H1 (cell line): ENCODE data around the gene KIF4A. TPM values are rescaled to one million over a fixed set of nuclear protein-coding genes. Genes with fewer than 3 reads are reported as not detected.
"Not testable (repeated sequence)": the region's sequence is repeated elsewhere in the genome, so short reads cannot be mapped to it uniquely, and the experiment has no call there.

Experiments used
- CTCF ChIA-PET: fragments of 300-600 bp; sonication (Branson Sonifier 250); formaldehyde crosslinking; loops from one replicate; lab custom pipeline; 2021; ENCODE audit not compliant: partially characterized antibody; lab: Charles Lee
- POLR2A ChIA-PET: fragments of 300-600 bp; sonication (Branson Sonifier 250); formaldehyde crosslinking; loops from one replicate; lab custom pipeline; 2021; ENCODE audit warnings: inconsistent platforms; ENCODE audit not compliant: partially characterized antibody; lab: Charles Lee
- DNase-seq, 2 experiments: peaks; one replicate each; pipeline versions ENCODE4 v3.0.0 to v3.0.0-alpha.2; 2010 to 2022; ENCODE audit warnings: low spot score in 2 of 2, low read depth in 1 of 2, mixed read lengths in 1 of 2
- FAIRE-seq: peaks from 2 replicates; lab custom pipeline; 2011; peaks lifted over from hg19 to GRCh38; lab: Jason Lieb, UNC
- H2AFZ ChIP-seq: 2 replicates; pipeline ENCODE4 v1.8.1; 2012; ENCODE audit warnings: low read length, inconsistent platforms
- H2AK5ac ChIP-seq: 2 replicates; pipeline ENCODE4 v1.6.1; 2013; ENCODE audit warnings: low read depth, low read length
- H2BK120ac ChIP-seq: replicated peaks from 2 replicates; pipeline ENCODE3; 2013; ENCODE audit warnings: low read depth, low read length, inconsistent platforms
- H2BK12ac ChIP-seq: 2 replicates; pipeline ENCODE4 v1.6.1; 2013; ENCODE audit warnings: low read depth, low read length
- H2BK15ac ChIP-seq: 2 replicates; pipeline ENCODE4 v1.6.1; 2013; ENCODE audit warnings: low read length
- H2BK20ac ChIP-seq: 2 replicates; pipeline ENCODE4 v1.6.1; 2013; ENCODE audit warnings: low read length
- H2BK5ac ChIP-seq: 2 replicates; pipeline ENCODE4 v1.6.1; 2013; ENCODE audit warnings: low read depth, low read length
- H3K14ac ChIP-seq: 2 replicates; pipeline ENCODE4 v1.6.1; 2013; ENCODE audit warnings: inconsistent platforms; ENCODE audit not compliant: insufficient read length
- H3K18ac ChIP-seq: 2 replicates; pipeline ENCODE4 v1.6.1; 2013; ENCODE audit warnings: low read length; ENCODE audit errors: extremely low read depth
- H3K23ac ChIP-seq: 2 replicates; pipeline ENCODE4 v1.6.1; 2013; ENCODE audit warnings: inconsistent platforms; ENCODE audit not compliant: insufficient read length
- H3K23me2 ChIP-seq: 2 replicates; pipeline ENCODE4 v1.6.1; 2013; ENCODE audit warnings: low read depth, low read length
- H3K27ac ChIP-seq: 2 replicates; pipeline ENCODE4 v1.6.1; 2011; ENCODE audit warnings: low read depth, low read length, inconsistent platforms
- H3K27me3 ChIP-seq, 4 experiments: replicated peaks in 1 of 4; 1 replicate in 1 of 4; 2 replicates in 3 of 4; pipeline versions ENCODE4 v1.6.1 to v1.8.1; 2011 to 2013; ENCODE audit warnings: low read length in 3 of 4, mild to moderate bottlenecking in 3 of 4, inconsistent platforms in 2 of 4, mixed read lengths in 2 of 4, moderate library complexity in 1 of 4; ENCODE audit not compliant: control insufficient read depth in 3 of 4, insufficient read depth in 3 of 4; ENCODE audit errors: extremely low read depth in 1 of 4
- H3K36me3 ChIP-seq, 4 experiments: 2 replicates each; pipeline versions ENCODE4 v1.6.1 to v1.8.1; 2011 to 2013; ENCODE audit warnings: mild to moderate bottlenecking in 4 of 4, low read length in 3 of 4, moderate library complexity in 2 of 4, control low read depth in 1 of 4, inconsistent platforms in 1 of 4; ENCODE audit not compliant: insufficient read depth in 4 of 4, control insufficient read depth in 2 of 4
- H3K4ac ChIP-seq: replicated peaks from 2 replicates; pipeline ENCODE3; 2013; ENCODE audit warnings: low read length, low read depth, mixed read lengths, inconsistent platforms; ENCODE audit not compliant: insufficient read length
- H3K4me1 ChIP-seq, 4 experiments: replicated peaks in 1 of 4; 1 replicate in 1 of 4; 2 replicates in 3 of 4; pipeline versions ENCODE4 v1.6.1 to v1.8.1; 2011 to 2013; ENCODE audit warnings: low read length in 3 of 4, inconsistent platforms in 2 of 4, mixed read lengths in 1 of 4; ENCODE audit not compliant: insufficient read depth in 4 of 4, control insufficient read depth in 3 of 4
- H3K4me2 ChIP-seq, 2 experiments: 2 replicates each; pipeline versions ENCODE4 v1.6.1 to v1.8.1; 2011 to 2013; ENCODE audit warnings: low read depth in 2 of 2, low read length in 2 of 2, control low read depth in 1 of 2, inconsistent platforms in 1 of 2, mild to moderate bottlenecking in 1 of 2; ENCODE audit not compliant: insufficient read depth in 1 of 2
- H3K4me3 ChIP-seq, 4 experiments: fragments of 200-600, 300-600 bp in 1 of 4; sonication (generic), shearing (Covaris generic), sonication (Bioruptor Twin) in 1 of 4; 2 replicates each; pipeline versions ENCODE4 v1.5.1 to v1.8.1; 2011 to 2016; ENCODE audit warnings: low read length in 4 of 4, low read depth in 3 of 4, control low read depth in 2 of 4, inconsistent platforms in 2 of 4, mild to moderate bottlenecking in 2 of 4, mixed read lengths in 1 of 4, moderate library complexity in 1 of 4; ENCODE audit not compliant: insufficient read depth in 2 of 4; ENCODE audit errors: extremely low read depth in 1 of 4
- H3K56ac ChIP-seq: replicated peaks from 2 replicates; pipeline ENCODE3; 2013; ENCODE audit warnings: low read depth, mild to moderate bottlenecking, mixed read lengths, low read length, inconsistent platforms; ENCODE audit not compliant: insufficient read length
- H3K79me1 ChIP-seq: 2 replicates; pipeline ENCODE4 v1.6.1; 2013; ENCODE audit warnings: low read depth, low read length, control low read depth
- H3K79me2 ChIP-seq, 2 experiments: 2 replicates each; pipeline versions ENCODE4 v1.6.1 to v1.8.1; 2012 to 2013; ENCODE audit warnings: low read length in 2 of 2, mild to moderate bottlenecking in 2 of 2, inconsistent platforms in 1 of 2; ENCODE audit not compliant: insufficient read depth in 2 of 2, control insufficient read depth in 1 of 2
- H3K9ac ChIP-seq, 4 experiments: replicated peaks in 1 of 4; 1 replicate in 1 of 4; 2 replicates in 3 of 4; pipeline versions ENCODE4 v1.6.1 to v1.8.1; 2011 to 2013; ENCODE audit warnings: low read depth in 3 of 4, low read length in 3 of 4, control low read depth in 2 of 4, mild to moderate bottlenecking in 2 of 4, moderate library complexity in 2 of 4, inconsistent platforms in 1 of 4; ENCODE audit errors: extremely low read depth in 1 of 4
- H3K9me3 ChIP-seq, 2 experiments: 2 replicates each; pipeline versions ENCODE4 v1.6.1 to v1.8.1; 2012 to 2013; ENCODE audit warnings: mild to moderate bottlenecking in 2 of 2, moderate library complexity in 2 of 2, control low read depth in 1 of 2, inconsistent platforms in 1 of 2, low read depth in 1 of 2, low read length in 1 of 2, mixed read lengths in 1 of 2; ENCODE audit not compliant: insufficient read depth in 2 of 2
- H4K20me1 ChIP-seq, 2 experiments: replicated peaks in 1 of 2; 2 replicates each; pipeline versions ENCODE3 to v1.8.1; 2011 to 2013; ENCODE audit warnings: inconsistent platforms in 2 of 2, low read length in 2 of 2, mild to moderate bottlenecking in 1 of 2; ENCODE audit not compliant: insufficient read depth in 2 of 2, control insufficient read depth in 1 of 2
- H4K5ac ChIP-seq: 2 replicates; pipeline ENCODE4 v1.6.1; 2013; ENCODE audit warnings: low read length, low read depth, mixed read lengths, inconsistent platforms; ENCODE audit not compliant: insufficient read length
- H4K8ac ChIP-seq: 2 replicates; pipeline ENCODE4 v1.8.0; 2013; ENCODE audit warnings: mild to moderate bottlenecking, moderate library complexity, low read length, inconsistent platforms; ENCODE audit not compliant: insufficient read depth; ENCODE audit errors: extremely low read depth
- H4K91ac ChIP-seq: replicated peaks from 2 replicates; pipeline ENCODE3; 2013; ENCODE audit warnings: low read length, mixed read lengths, inconsistent platforms; ENCODE audit not compliant: insufficient read length
- WGBS, 2 experiments: shearing (Covaris generic) in 1 of 2; methylation state at CpG; one replicate each; pipeline versions ENCODE4 v1.1.6 to v1.1.7; 2013 to 2015; ENCODE audit warnings: low lambda C conversion rate in 2 of 2, mixed read lengths in 2 of 2, inconsistent platforms in 1 of 2, low coverage in 1 of 2, missing lambda C conversion rate in 1 of 2; ENCODE audit not compliant: insufficient replicate concordance in 2 of 2, insufficient coverage in 1 of 2, insufficient read length in 1 of 2; ENCODE audit errors: extremely low coverage in 1 of 2, missing lambda C conversion rate in 1 of 2; 5-methylcytosine and 5-hydroxymethylcytosine counted together
- polyA plus RNA-seq, 7 experiments: library from polyadenylated mRNA; depleted of rRNA in 3 of 7; stranded (reverse) in 5 of 7; unstranded in 2 of 7; fragments of >200 nt in 5 of 7; fragments of 200-250 nt in 2 of 7; gene quantifications; 1 replicate in 5 of 7; 2 replicates in 1 of 7; 4 replicates in 1 of 7; pipeline versions ENCODE4 v1.2.1 to v1.2.3, GENCODE V29; 2011 to 2013; ENCODE audit warnings: missing spikeins in 2 of 7, mixed read lengths in 2 of 7
- total RNA-seq: library from RNA; stranded (reverse); fragmentation: NEBNext Ultra II Directional; extraction: Animal tissue kit (Norgen Biotek cat#: 25700); gene quantifications from 2 replicates; pipeline ENCODE4 v1.2.1, GENCODE V29; 2021

KIF4A gene
- total and polyA plus RNA-seq, 2 of the 8 experiments (the other 6 are each of a cell fraction or from before 2014, with no cell fraction given), result 10.9 to 35.7 TPM

- peaks cover 0 to 12% (median 3%) of the 10 kb centered on the region in 4 experiments; a peak in 3 of 8 replicates for H3K36me3 ChIP-seq
- H2BK5ac ChIP-seq, H3K4me1 ChIP-seq, H4K8ac ChIP-seq, H3K79me2 ChIP-seq, POLR2A ChIA-PET, H2BK15ac ChIP-seq, H4K20me1 ChIP-seq, H3K23ac ChIP-seq, H3K18ac ChIP-seq, H3K27me3 ChIP-seq, H2BK12ac ChIP-seq, H3K9ac ChIP-seq, H3K4ac ChIP-seq, FAIRE-seq, H2BK120ac ChIP-seq, CTCF ChIA-PET, H3K56ac ChIP-seq, H3K79me1 ChIP-seq, H2BK20ac ChIP-seq, H2AK5ac ChIP-seq, H3K4me3 ChIP-seq, H3K27ac ChIP-seq, H3K14ac ChIP-seq, H3K23me2 ChIP-seq, H3K4me2 ChIP-seq, DNase-seq, H2AFZ ChIP-seq, H3K9me3 ChIP-seq, H4K5ac ChIP-seq, H4K91ac ChIP-seq: not testable (repeated sequence)
- 91% methylated on average over 3 of the region's 7 CpGs; no CpG with 5 or more reads in 1 of the 2 experiments for WGBS, 2 experiments
These were observed 78.8 kb downstream of the KIF4A start for GRCh38 chrX:70368731-70369130.
